OCI-LY3 (cell line): ENCODE measurements around the gene MAGEA3.

ENCODE experiments used
- CTCF ChIP-seq: fragments of 200-600, 300-600 bp; sonication (generic); IDR thresholded peaks from 2 replicates; pipeline ENCODE4 v1.5.1; 2014; ENCODE audit warnings: antibody characterized with exemption, low read length, low read depth
- EZH2phosphoT487 ChIP-seq: fragments of 200-600 bp; shearing (Covaris generic); IDR thresholded peaks from 2 replicates; pipeline ENCODE4 v1.6.1; 2018; ENCODE audit warnings: antibody characterized with exemption, mixed run types, low read depth

- no peak for TF ChIP-seq CTCF
- TF ChIP-seq EZH2phosphoT487 = no peak
Measured at GRCh38 chrX:152652467-152652866, 46.1 kb upstream of the MAGEA3 start.
